RWPE2 (cell line): ENCODE measurements around the gene C8B.

Experiments
- ATAC-seq: fragments of 200-7000 bp; cut with Tn5 transposase; 3 replicates; pipeline ENCODE4 v1.9.1; 2021; ENCODE audit warnings: low read depth
- DNase-seq: peaks from one replicate; pipeline ENCODE4 v3.0.0-alpha.2; 2020; ENCODE audit warnings: low spot score
- H3K27ac ChIP-seq: fragments of 450-650 bp; 2 replicates; pipeline ENCODE4 v1.5.1; 2017; ENCODE audit warnings: mild to moderate bottlenecking; ENCODE audit not compliant: poor library complexity, severe bottlenecking
- H3K27me3 ChIP-seq: fragments of 250-450 bp; sonication (Bioruptor Pico); 2 replicates; pipeline ENCODE4 v1.5.1; 2021; ENCODE audit warnings: mild to moderate bottlenecking, moderate library complexity; ENCODE audit not compliant: insufficient read depth, poor library complexity, severe bottlenecking
- H3K36me3 ChIP-seq: fragments of 250-450 bp; sonication (Bioruptor Pico); 2 replicates; pipeline ENCODE4 v1.5.1; 2020; ENCODE audit warnings: low read depth, mild to moderate bottlenecking, moderate library complexity
- H3K4me1 ChIP-seq: fragments of 250-450 bp; sonication (Bioruptor Pico); 2 replicates; pipeline ENCODE4 v1.5.1; 2021; ENCODE audit warnings: mild to moderate bottlenecking, moderate library complexity; ENCODE audit not compliant: insufficient read depth, poor library complexity, severe bottlenecking
- H3K4me3 ChIP-seq: fragments of 250-450 bp; sonication (Bioruptor Pico); 2 replicates; pipeline ENCODE4 v1.5.1; 2021; ENCODE audit warnings: mild to moderate bottlenecking, moderate library complexity; ENCODE audit not compliant: severe bottlenecking
- H3K9me3 ChIP-seq: fragments of 250-450 bp; sonication (Bioruptor Pico); 2 replicates; pipeline ENCODE4 v1.5.1; 2021; ENCODE audit warnings: mild to moderate bottlenecking, moderate library complexity; ENCODE audit not compliant: severe bottlenecking
- TF ChIP-seq, protein P1 (sequence below): fragments of 450-650 bp; IDR thresholded peaks from one replicate; pipeline ENCODE4 v1.5.1; 2017; ENCODE audit warnings: mild to moderate bottlenecking, moderate library complexity; ENCODE audit not compliant: poor library complexity, severe bottlenecking

C8B gene

DNA sequence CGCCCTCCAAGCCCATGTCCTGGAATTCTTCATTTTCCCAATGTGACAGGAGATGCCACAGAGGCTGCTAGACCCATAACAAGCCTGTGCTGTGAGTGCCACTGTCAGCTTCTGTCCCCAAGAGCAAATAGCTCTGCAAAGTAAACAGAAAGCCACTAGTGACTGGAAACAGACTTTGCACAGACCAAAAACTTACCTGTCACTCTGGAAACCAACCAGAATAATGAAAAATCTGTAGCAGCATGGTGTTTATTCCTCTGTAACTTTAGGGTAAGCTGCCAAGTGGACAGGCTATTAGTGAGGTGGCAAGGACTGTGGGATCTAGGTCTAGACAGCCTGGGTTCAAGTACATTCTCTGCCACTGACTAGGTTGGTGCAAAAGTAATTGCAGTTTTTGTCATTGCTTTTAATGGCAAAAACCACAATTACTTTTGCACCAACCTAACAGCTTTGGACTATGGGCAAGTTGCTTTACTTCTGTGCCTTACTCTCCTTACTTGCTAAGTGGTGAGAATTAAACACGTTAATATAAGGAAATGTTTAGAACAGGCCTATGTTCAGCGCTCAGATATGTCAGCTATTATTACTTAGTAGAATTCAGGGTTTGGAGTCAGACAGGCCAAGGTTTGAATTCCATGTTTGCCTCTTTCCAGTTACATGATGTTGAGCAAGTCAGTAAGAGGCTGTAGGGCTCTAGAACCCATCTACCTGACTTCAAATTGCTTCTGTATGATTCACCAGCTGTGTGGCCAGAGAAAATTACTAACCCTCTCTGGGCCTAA, at the start of gene C8B:
Gene C8B (minus strand): TSS at position 100 of the 782 bp plus-strand sequence. CDS start 67 bp downstream, at position 33.
- ATAC-seq (no peak), DNase-seq (no peak)
- Histone ChIP-seq H3K27ac (no peak within 1 kb of the TSS), H3K27me3 (no peaks in the 10 kb centered on the region), H3K4me1 (no peaks in the 10 kb centered on the region), H3K4me3 (no peak within 1 kb of the TSS), H3K36me3 (no peaks in the 10 kb centered on the region), H3K9me3 (no peaks in the 10 kb centered on the region)
- TF ChIP-seq, protein P1, sequence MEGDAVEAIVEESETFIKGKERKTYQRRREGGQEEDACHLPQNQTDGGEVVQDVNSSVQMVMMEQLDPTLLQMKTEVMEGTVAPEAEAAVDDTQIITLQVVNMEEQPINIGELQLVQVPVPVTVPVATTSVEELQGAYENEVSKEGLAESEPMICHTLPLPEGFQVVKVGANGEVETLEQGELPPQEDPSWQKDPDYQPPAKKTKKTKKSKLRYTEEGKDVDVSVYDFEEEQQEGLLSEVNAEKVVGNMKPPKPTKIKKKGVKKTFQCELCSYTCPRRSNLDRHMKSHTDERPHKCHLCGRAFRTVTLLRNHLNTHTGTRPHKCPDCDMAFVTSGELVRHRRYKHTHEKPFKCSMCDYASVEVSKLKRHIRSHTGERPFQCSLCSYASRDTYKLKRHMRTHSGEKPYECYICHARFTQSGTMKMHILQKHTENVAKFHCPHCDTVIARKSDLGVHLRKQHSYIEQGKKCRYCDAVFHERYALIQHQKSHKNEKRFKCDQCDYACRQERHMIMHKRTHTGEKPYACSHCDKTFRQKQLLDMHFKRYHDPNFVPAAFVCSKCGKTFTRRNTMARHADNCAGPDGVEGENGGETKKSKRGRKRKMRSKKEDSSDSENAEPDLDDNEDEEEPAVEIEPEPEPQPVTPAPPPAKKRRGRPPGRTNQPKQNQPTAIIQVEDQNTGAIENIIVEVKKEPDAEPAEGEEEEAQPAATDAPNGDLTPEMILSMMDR: no peak

DNA sequence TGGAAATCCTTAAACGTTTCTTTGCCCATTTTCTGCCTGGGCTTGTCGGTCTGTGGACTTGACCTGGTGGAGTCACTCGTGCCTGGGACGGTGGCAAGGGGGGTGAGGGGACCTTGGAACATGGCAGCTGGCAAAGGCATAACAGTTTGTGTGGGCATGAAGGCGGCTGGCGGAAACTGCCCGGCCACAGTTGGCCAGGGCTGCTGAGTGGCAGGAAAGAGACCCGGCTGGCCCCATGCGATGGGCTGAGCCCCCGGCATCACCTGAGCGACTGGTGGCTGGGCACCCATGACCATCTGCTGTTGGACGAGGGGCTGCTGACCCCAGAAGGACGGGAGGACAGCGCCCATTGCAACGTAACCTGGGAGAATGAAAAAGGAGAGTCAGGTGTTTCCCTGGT, 49.3 kb upstream of the C8B start:
- H3K9me3 ChIP-seq: no peaks in the 10 kb centered on the region
- H3K36me3 ChIP-seq: no peaks in the 10 kb centered on the region
- no peak overlapping the region for H3K4me3 ChIP-seq
- TF ChIP-seq, protein P1: no peak
- H3K27ac ChIP-seq: no peak overlapping the region
- ATAC-seq: no peak
- no peaks in the 10 kb centered on the region for H3K4me1 ChIP-seq
- DNase-seq: no peak
- H3K27me3 ChIP-seq: no peaks in the 10 kb centered on the region

DNA sequence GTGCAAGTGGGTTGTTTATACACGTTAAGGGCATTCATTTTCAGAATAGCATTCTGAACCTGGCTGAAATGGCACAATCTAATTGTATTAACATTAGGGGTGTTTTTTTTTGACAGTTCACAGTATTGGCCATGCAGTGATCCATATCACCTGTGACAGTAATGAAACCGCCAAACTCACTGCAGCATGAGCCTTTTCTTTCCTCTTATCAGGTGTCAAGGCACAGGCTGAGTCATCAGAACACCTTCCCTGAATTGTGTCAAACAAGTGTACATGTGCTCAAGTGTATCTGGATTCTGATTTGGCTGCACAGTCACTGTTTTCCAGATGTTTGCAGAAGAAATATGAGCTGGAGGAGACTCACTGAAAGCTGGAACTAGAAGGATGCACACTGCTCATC, 47.7 kb upstream of the C8B start:
- no peak for DNase-seq
- ATAC-seq: no peak
- H3K36me3 ChIP-seq: no peaks in the 10 kb centered on the region
- H3K4me3 ChIP-seq: no peak overlapping the region
- no peaks in the 10 kb centered on the region for H3K27me3 ChIP-seq
- TF ChIP-seq, protein P1: no peak
- H3K4me1 ChIP-seq: no peaks in the 10 kb centered on the region
- H3K27ac ChIP-seq: no peak overlapping the region
- H3K9me3 ChIP-seq: no peaks in the 10 kb centered on the region

DNA sequence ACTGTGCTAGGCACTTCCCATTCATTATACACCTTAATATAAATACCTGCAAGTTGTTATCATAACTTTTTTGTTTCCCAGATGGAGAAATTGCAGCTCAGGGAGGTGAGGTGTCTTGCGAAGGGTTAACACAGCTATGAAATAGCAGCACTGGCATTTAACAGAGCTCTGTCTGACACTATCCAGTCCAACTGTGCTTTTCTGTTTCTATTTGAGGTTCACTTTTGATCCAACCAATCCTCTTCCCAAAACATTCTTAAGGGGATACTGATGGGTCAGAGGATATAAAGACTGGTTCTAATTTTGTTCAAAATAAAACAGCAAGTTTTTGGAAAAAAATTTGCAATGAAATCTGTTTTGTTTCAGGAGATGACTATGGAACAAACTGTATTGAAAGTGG, 46.5 kb upstream of the C8B start:
- Histone ChIP-seq H3K9me3 (no peaks in the 10 kb centered on the region), H3K36me3 (no peaks in the 10 kb centered on the region), H3K4me3 (no peak overlapping the region), H3K27ac (no peak overlapping the region), H3K27me3 (no peaks in the 10 kb centered on the region), H3K4me1 (no peaks in the 10 kb centered on the region)
- ATAC-seq (no peak), DNase-seq (no peak)
- TF ChIP-seq, protein P1: no peak

DNA sequence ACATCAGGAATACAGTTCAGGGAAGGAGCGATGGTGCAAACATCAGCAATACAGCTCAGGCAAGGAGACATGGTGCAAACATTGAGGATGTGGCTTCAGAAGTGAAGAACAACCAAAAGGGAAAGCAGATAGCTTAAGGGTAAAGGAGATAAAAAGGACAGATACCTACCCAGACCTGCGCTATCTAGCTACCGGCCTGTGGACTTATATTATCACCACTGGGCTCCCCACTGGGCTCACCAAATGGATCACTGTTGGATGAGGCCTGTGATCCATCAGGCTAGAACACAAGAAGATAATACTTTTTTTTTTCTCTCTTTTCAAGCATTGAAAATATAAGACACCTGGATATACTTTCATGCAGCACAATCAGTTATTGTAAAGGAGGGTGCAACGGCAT, 44.7 kb upstream of the C8B start:
- peaks cover 4% of the 10 kb centered on the region for H3K27me3 ChIP-seq
- H3K36me3 ChIP-seq: no peaks in the 10 kb centered on the region
- no peak for ATAC-seq
- no peak for DNase-seq
- no peak overlapping the region for H3K4me3 ChIP-seq
- H3K27ac ChIP-seq: no peak overlapping the region
- no peaks in the 10 kb centered on the region for H3K4me1 ChIP-seq
- TF ChIP-seq, protein P1: no peak
- H3K9me3 ChIP-seq: no peaks in the 10 kb centered on the region
